GM23338 (cell line): ENCODE measurements around the gene RAB11FIP4. TPM values are rescaled to one million over a fixed set of nuclear protein-coding genes. Genes with fewer than 3 reads are reported as not detected.
A peak's percentile ranks its signal among the peaks of the same experiment; 100 is the strongest.

ENCODE experiments used
- ATAC-seq: fragments of 200-7000 bp; cut with Tn5 transposase; 3 replicates; pipeline ENCODE4 v1.9.1; 2020
- DNase-seq: peaks from one replicate; pipeline ENCODE4 v3.0.0-alpha.2; 2015; ENCODE audit warnings: low spot score
- H2AFZ ChIP-seq: fragments of 200-600 bp; sonication (generic); 2 replicates; pipeline ENCODE4 v1.8.0; 2016; ENCODE audit warnings: antibody characterized with exemption, mild to moderate bottlenecking, moderate library complexity
- H3F3A ChIP-seq: fragments of 200-600 bp; sonication (generic); replicated peaks from 2 replicates; pipeline ENCODE4 v1.8.0; 2017; ENCODE audit warnings: antibody characterized with exemption, mixed run types, low read depth
- H3K27ac ChIP-seq: fragments of 200-600 bp; sonication (generic); 2 replicates; pipeline ENCODE4 v1.6.1; 2016; ENCODE audit warnings: low read depth
- H3K27me3 ChIP-seq: fragments of 200-600 bp; sonication (generic); 2 replicates; pipeline ENCODE4 v1.8.0; 2016; ENCODE audit warnings: mild to moderate bottlenecking, mixed run types, moderate library complexity; ENCODE audit not compliant: insufficient read depth
- H3K36me3 ChIP-seq: fragments of 200-600 bp; sonication (generic); 2 replicates; pipeline ENCODE4 v1.8.0; 2016; ENCODE audit warnings: mild to moderate bottlenecking; ENCODE audit not compliant: insufficient read depth
- H3K4me1 ChIP-seq: fragments of 200-600 bp; sonication (generic); 2 replicates; pipeline ENCODE4 v1.8.0; 2016; ENCODE audit warnings: mild to moderate bottlenecking, moderate library complexity; ENCODE audit not compliant: insufficient read depth
- H3K4me2 ChIP-seq: fragments of 200-600 bp; sonication (generic); 2 replicates; pipeline ENCODE4 v1.7.1; 2017; ENCODE audit warnings: mixed run types
- H3K4me3 ChIP-seq: fragments of 200-600 bp; sonication (generic); 2 replicates; pipeline ENCODE4 v1.6.1; 2016; ENCODE audit warnings: mixed run types
- H3K79me2 ChIP-seq: fragments of 200-600 bp; sonication (generic); replicated peaks from 2 replicates; pipeline ENCODE4 v1.8.0; 2017; ENCODE audit warnings: mild to moderate bottlenecking; ENCODE audit not compliant: insufficient read depth
- H3K9me2 ChIP-seq: fragments of 200-600 bp; sonication (generic); 2 replicates; pipeline ENCODE4 v1.8.0; 2017; ENCODE audit not compliant: insufficient read depth
- H4K20me1 ChIP-seq: fragments of 200-600 bp; sonication (generic); replicated peaks from 2 replicates; pipeline ENCODE4 v1.8.0; 2017; ENCODE audit warnings: mild to moderate bottlenecking; ENCODE audit not compliant: insufficient read depth
- H3K27ac Mint-ChIP-seq: 2 replicates; pipeline ENCODE4 v1.8.0; 2020; ENCODE audit warnings: inconsistent platforms, mild to moderate bottlenecking, moderate library complexity, mixed read lengths
- H3K27me3 Mint-ChIP-seq: 3 replicates; pipeline ENCODE4 v1.8.0; 2022; ENCODE audit warnings: low read depth, mild to moderate bottlenecking, moderate library complexity, mixed read lengths, inconsistent platforms; ENCODE audit not compliant: insufficient read depth, poor library complexity
- H3K36me3 Mint-ChIP-seq: 3 replicates; pipeline ENCODE4 v1.8.0; 2021; ENCODE audit warnings: low read depth, mild to moderate bottlenecking, inconsistent platforms, moderate library complexity, mixed read lengths
- H3K4me1 Mint-ChIP-seq: 3 replicates; pipeline ENCODE4 v1.8.0; 2020; ENCODE audit warnings: mild to moderate bottlenecking, inconsistent platforms, mixed read lengths
- H3K4me3 Mint-ChIP-seq: 3 replicates; pipeline ENCODE4 v1.8.0; 2021; ENCODE audit warnings: moderate library complexity, mild to moderate bottlenecking, inconsistent platforms, mixed read lengths
- H3K9me3 Mint-ChIP-seq: 3 replicates; pipeline ENCODE4 v1.8.0; 2020; ENCODE audit warnings: moderate library complexity, mild to moderate bottlenecking, inconsistent platforms, mixed read lengths
- CREB1 ChIP-seq: fragments of 250-450 bp; sonication (Bioruptor Pico); IDR thresholded peaks from 2 replicates; pipeline ENCODE4 v1.5.0; 2020; ENCODE audit warnings: low read depth, mild to moderate bottlenecking, moderate library complexity
- ETS1 ChIP-seq: IDR thresholded peaks from 2 replicates; pipeline ENCODE4 v1.6.1; 2016; ENCODE audit warnings: antibody characterized with exemption
- EZH2 ChIP-seq: fragments of 200-600 bp; sonication (generic); IDR thresholded peaks from one replicate; pipeline ENCODE4 v1.8.0; 2017; ENCODE audit warnings: antibody characterized with exemption, mild to moderate bottlenecking, low read depth; ENCODE audit not compliant: unreplicated experiment
- POLR2AphosphoS5 ChIP-seq: IDR thresholded peaks from 2 replicates; pipeline ENCODE4 v1.6.1; 2016; ENCODE audit warnings: antibody characterized with exemption, low read depth
- REST ChIP-seq: IDR thresholded peaks from one replicate; pipeline ENCODE4 v1.6.1; 2018; ENCODE audit warnings: antibody characterized with exemption; ENCODE audit not compliant: unreplicated experiment
- STAT1 ChIP-seq: IDR thresholded peaks from one replicate; pipeline ENCODE4 v1.6.1; 2016; ENCODE audit warnings: antibody characterized with exemption; ENCODE audit not compliant: unreplicated experiment
- ZNF114 ChIP-seq: fragments of 250-450 bp; sonication (Bioruptor Pico); IDR thresholded peaks from 2 replicates; pipeline ENCODE4 v1.5.0; 2020; ENCODE audit warnings: mild to moderate bottlenecking, moderate library complexity
- ZNF331 ChIP-seq: fragments of 250-450 bp; sonication (Bioruptor Pico); IDR thresholded peaks from 2 replicates; pipeline ENCODE4 v1.5.0; 2020; ENCODE audit warnings: low read depth, mild to moderate bottlenecking, moderate library complexity
- ZNF462 ChIP-seq: fragments of 250-450 bp; sonication (Bioruptor Pico); IDR thresholded peaks from 2 replicates; pipeline ENCODE4 v1.5.0; 2020; ENCODE audit warnings: mild to moderate bottlenecking, moderate library complexity
- polyA plus RNA-seq: library from polyadenylated mRNA; unstranded; fragments of >200 nt; fragmentation: Nextera tagmentation; extraction: Ambion mirVana; gene quantifications from 2 replicates; pipeline ENCODE4 v1.2.1, GENCODE V29; 2016
- total RNA-seq: library from RNA; depleted of rRNA; stranded (reverse); fragments of >200 nt; shearing (Covaris generic); gene quantifications from 2 replicates; pipeline ENCODE4 v1.2.3, GENCODE V29; 2014

Gene RAB11FIP4
- total and polyA plus RNA-seq, 2 experiments from 2014 or later = 26.0 to 65.6 TPM

- peak overlapping the region; percentile 28; the same call in 1 of the 2 replicates for H3K27ac Mint-ChIP-seq
- Histone ChIP-seq H3K4me3 (no peak overlapping the region), H3K4me2 (peak overlapping the region; percentile 22), H3F3A (0 out of 2 replicates have a peak, but pooled peaks cover under 1% of the 10 kb centered on the region), H3K9me2 (no peaks in the 10 kb centered on the region), H3K27me3 (peaks cover 8% of the 10 kb centered on the region), H3K36me3 (no peaks in the 10 kb centered on the region), H2AFZ (no peak overlapping the region), H3K79me2 (peaks cover 1% of the 10 kb centered on the region; the same call in 1 of the 2 replicates), H4K20me1 (peaks cover under 1% of the 10 kb centered on the region; the same call in 1 of the 2 replicates), H3K27ac (0 out of 2 replicates have a peak overlapping the region, but pooled peaks have one; percentile 50), H3K4me1 (peaks cover 29% of the 10 kb centered on the region)
- no peak overlapping the region for H3K4me3 Mint-ChIP-seq
- ATAC-seq (no peak), DNase-seq (no peak)
- H3K9me3 Mint-ChIP-seq = no peaks in the 10 kb centered on the region
- peaks cover 38% of the 10 kb centered on the region for H3K4me1 Mint-ChIP-seq
- peaks cover 11% of the 10 kb centered on the region for H3K27me3 Mint-ChIP-seq
- H3K36me3 Mint-ChIP-seq = peaks cover 3% of the 10 kb centered on the region; the same call in 1 of the 3 replicates
- TF ChIP-seq ZNF114 (no peak), REST (no peak), STAT1 (no peak), ETS1 (no peak), CREB1 (CRISPR knock-in tag) (no peak), ZNF462 (CRISPR knock-in tag) (no peak), EZH2 (no peak), POLR2AphosphoS5 (no peak), ZNF331 (no peak)
Measured at GRCh38 chr17:31565652-31566051, 174.2 kb downstream of the RAB11FIP4 start.
